Uterus (tissue), 2 donors: ENCODE results near the gene LIF.

Experiments
- POLR2A ChIP-seq, 2 donors: fragments of 450-650 bp; IDR thresholded peaks; one replicate each; pipeline ENCODE4 v1.6.1; 2016; ENCODE audit warnings: antibody characterized with exemption in 2 of 2, mild to moderate bottlenecking in 1 of 2, moderate library complexity in 1 of 2
- TF ChIP-seq, protein P1 (sequence below), 4 experiments: fragments of 200-600 bp in 2 of 4; fragments of 450-650 bp in 2 of 4; sonication (generic) in 2 of 4; IDR thresholded peaks; one replicate each; pipeline ENCODE4 v1.5.1; 2016 to 2019; ENCODE audit warnings: antibody characterized with exemption in 4 of 4, mild to moderate bottlenecking in 2 of 4, moderate library complexity in 1 of 4

DNA sequence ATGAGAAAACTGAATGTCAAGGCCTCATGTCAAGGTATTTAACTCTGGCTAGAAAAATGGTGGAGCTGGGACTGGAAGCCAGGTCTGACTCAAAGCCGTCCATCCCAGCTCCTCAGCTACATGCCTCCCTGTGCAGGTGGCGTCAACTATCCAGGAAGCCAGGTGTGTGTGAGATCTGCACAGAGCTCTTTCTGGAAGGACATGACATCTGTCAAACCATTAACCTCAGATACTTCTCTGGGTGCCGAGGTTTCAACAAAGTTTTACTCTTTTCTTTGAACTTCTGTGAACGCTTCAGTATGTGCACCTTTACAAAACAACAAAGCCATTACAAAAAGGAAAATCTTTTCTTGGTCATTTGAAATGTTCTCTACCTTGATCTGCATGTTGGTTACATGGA is 49.8 kb upstream of the LIF start:
- TF ChIP-seq POLR2A (IDR thresholded peaks at IDR 0.05) = no peak
- TF ChIP-seq, protein P1, sequence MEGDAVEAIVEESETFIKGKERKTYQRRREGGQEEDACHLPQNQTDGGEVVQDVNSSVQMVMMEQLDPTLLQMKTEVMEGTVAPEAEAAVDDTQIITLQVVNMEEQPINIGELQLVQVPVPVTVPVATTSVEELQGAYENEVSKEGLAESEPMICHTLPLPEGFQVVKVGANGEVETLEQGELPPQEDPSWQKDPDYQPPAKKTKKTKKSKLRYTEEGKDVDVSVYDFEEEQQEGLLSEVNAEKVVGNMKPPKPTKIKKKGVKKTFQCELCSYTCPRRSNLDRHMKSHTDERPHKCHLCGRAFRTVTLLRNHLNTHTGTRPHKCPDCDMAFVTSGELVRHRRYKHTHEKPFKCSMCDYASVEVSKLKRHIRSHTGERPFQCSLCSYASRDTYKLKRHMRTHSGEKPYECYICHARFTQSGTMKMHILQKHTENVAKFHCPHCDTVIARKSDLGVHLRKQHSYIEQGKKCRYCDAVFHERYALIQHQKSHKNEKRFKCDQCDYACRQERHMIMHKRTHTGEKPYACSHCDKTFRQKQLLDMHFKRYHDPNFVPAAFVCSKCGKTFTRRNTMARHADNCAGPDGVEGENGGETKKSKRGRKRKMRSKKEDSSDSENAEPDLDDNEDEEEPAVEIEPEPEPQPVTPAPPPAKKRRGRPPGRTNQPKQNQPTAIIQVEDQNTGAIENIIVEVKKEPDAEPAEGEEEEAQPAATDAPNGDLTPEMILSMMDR (IDR thresholded peaks at IDR 0.05) = no peak
